Keratinocyte (primary cell): ENCODE data around the gene ZEB2. TPM values are rescaled to one million over a fixed set of nuclear protein-coding genes. Genes with fewer than 3 reads are reported as not detected.

ENCODE experiments used
- DNase-seq: peaks from one replicate; pipeline ENCODE4 v3.0.0-alpha.2; 2011; ENCODE audit warnings: low read depth, missing footprints, low spot score
- FAIRE-seq: peaks from 2 replicates; lab custom pipeline; 2011; peaks lifted over from hg19 to GRCh38; lab: Jason Lieb, UNC
- H2AFZ ChIP-seq: 2 replicates; pipeline ENCODE4 v1.6.0; 2012; ENCODE audit warnings: low read length, control low read depth, inconsistent platforms; ENCODE audit not compliant: control insufficient read depth
- H3K27ac ChIP-seq: 2 replicates; pipeline ENCODE4 v1.5.1; 2011; ENCODE audit warnings: low read length; ENCODE audit not compliant: control insufficient read depth, insufficient read depth
- H3K27me3 ChIP-seq: 3 replicates; pipeline ENCODE4 v1.6.0; 2011; ENCODE audit warnings: low read length; ENCODE audit not compliant: control insufficient read depth, insufficient read depth; ENCODE audit errors: extremely low read depth
- H3K36me3 ChIP-seq, 2 experiments: 2 replicates in 1 of 2; 3 replicates in 1 of 2; pipeline ENCODE4 v1.5.1; 2011; ENCODE audit warnings: low read length in 2 of 2, mild to moderate bottlenecking in 1 of 2; ENCODE audit not compliant: control insufficient read depth in 2 of 2, insufficient read depth in 2 of 2; ENCODE audit errors: extremely low read depth in 1 of 2
- H3K4me1 ChIP-seq: 3 replicates; pipeline ENCODE4 v1.5.1; 2011; ENCODE audit warnings: low read length; ENCODE audit not compliant: control insufficient read depth, insufficient read depth; ENCODE audit errors: extremely low read depth
- H3K4me2 ChIP-seq: 3 replicates; pipeline ENCODE4 v1.6.0; 2011; ENCODE audit warnings: low read depth, low read length; ENCODE audit not compliant: control insufficient read depth, insufficient read depth; ENCODE audit errors: extremely low read depth
- H3K4me3 ChIP-seq, 3 experiments: fragments of 200-600 bp in 1 of 3; sonication (generic) in 1 of 3; 2 replicates in 2 of 3; 3 replicates in 1 of 3; pipeline ENCODE4 v1.5.1; 2011 to 2016; ENCODE audit warnings: low read length in 3 of 3, mild to moderate bottlenecking in 3 of 3, control low read depth in 2 of 3, inconsistent platforms in 1 of 3, low read depth in 1 of 3, mixed read lengths in 1 of 3, mixed run types in 1 of 3, moderate library complexity in 1 of 3; ENCODE audit not compliant: control insufficient read depth in 2 of 3, insufficient read depth in 2 of 3; ENCODE audit errors: extremely low read depth in 1 of 3
- H3K79me2 ChIP-seq: 2 replicates; pipeline ENCODE4 v1.6.0; 2012; ENCODE audit warnings: low read length; ENCODE audit not compliant: control insufficient read depth, insufficient read depth
- H3K9ac ChIP-seq: 3 replicates; pipeline ENCODE4 v1.6.0; 2011; ENCODE audit warnings: low read length; ENCODE audit not compliant: control insufficient read depth, insufficient read depth; ENCODE audit errors: extremely low read depth
- H3K9me1 ChIP-seq: 3 replicates; pipeline ENCODE4 v1.6.0; 2011; ENCODE audit warnings: low read length; ENCODE audit not compliant: control insufficient read depth, insufficient read depth; ENCODE audit errors: extremely low read depth
- H3K9me3 ChIP-seq: 2 replicates; pipeline ENCODE4 v1.5.1; 2012; ENCODE audit warnings: low read depth, low read length; ENCODE audit not compliant: control insufficient read depth
- H4K20me1 ChIP-seq: 3 replicates; pipeline ENCODE4 v1.6.0; 2011; ENCODE audit warnings: low read length; ENCODE audit not compliant: control insufficient read depth, insufficient read depth; ENCODE audit errors: extremely low read depth
- CTCF ChIP-seq, 3 experiments: IDR thresholded peaks in 1 of 3; conservative IDR thresholded peaks in 1 of 3; optimal IDR thresholded peaks in 1 of 3; 2 replicates in 2 of 3; 3 replicates in 1 of 3; pipeline versions ENCODE3 to v1.5.1; 2011; ENCODE audit warnings: low read length in 3 of 3, mild to moderate bottlenecking in 3 of 3, moderate library complexity in 2 of 3, control low read depth in 1 of 3, inconsistent platforms in 1 of 3; ENCODE audit not compliant: insufficient read depth in 2 of 3; ENCODE audit errors: extremely low read depth in 1 of 3
- EZH2 ChIP-seq: IDR thresholded peaks from one replicate; pipeline ENCODE4 v1.6.1; 2012; ENCODE audit warnings: inconsistent platforms, mild to moderate bottlenecking, low read length, moderate library complexity
- dilution Hi-C: fragments of 300-500 bp; cut with MboI; formaldehyde crosslinking; loops from one replicate; pipeline ENCODE4 v1.7.0; 2020; ENCODE audit warnings: low sequenced_read_pairs; ENCODE audit not compliant: extremely low pct_ligation_motif_present
- polyA plus RNA-seq, 5 experiments: library from polyadenylated mRNA; depleted of rRNA in 3 of 5; stranded (reverse) in 3 of 5; stranded (forward) in 1 of 5; unstranded in 1 of 5; fragments of >200 nt; gene quantifications; 1 replicate in 1 of 5; 2 replicates in 3 of 5; 3 replicates in 1 of 5; pipeline versions ENCODE4 v1.2.1 to v1.2.3, GENCODE V29; 2011 to 2012; ENCODE audit warnings: missing spikeins in 2 of 5, low read depth in 1 of 5, low replicate concordance in 1 of 5

Gene ZEB2
- polyA plus RNA-seq, 1 donor (not counting 4 experiments of a cell fraction or from before 2014, with no cell fraction given), result 0.12 TPM

DNA sequence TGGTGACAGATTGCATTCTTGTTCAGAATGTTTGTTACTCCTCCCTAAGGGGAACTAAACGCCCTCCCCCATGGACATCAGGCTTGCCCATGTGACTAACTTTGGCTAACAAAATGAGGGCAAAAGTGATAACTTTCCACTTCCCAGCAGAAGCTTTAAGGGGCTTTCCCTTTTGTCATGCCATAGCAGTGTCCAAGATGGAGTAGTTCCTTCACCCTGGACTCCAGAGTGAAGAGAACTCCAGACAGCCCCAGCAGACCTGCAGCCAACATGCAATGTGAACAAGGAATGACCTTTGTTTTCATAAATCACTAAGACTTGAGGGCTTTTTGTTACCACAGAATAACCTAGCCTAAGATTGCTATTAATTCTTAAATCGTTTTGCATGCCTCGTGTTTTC, 163.5 kb downstream of the ZEB2 start:
- no peak overlapping the region for H3K4me2 ChIP-seq
- DNase-seq, result no peak
- no peaks in the 10 kb centered on the region for H4K20me1 ChIP-seq
- H3K4me3 ChIP-seq, result no peak overlapping the region
- no peak overlapping the region for H3K27ac ChIP-seq
- dilution Hi-C loops, result no loop called here
- TF ChIP-seq CTCF (optimal IDR thresholded peaks at IDR 0.05 in 1 of 3, IDR thresholded peaks at IDR 0.05 in 1 of 3, conservative IDR thresholded peaks at IDR 0.05 in 1 of 3; ENCODE audit: extremely low read depth in 1 of 3, insufficient read depth in 2 of 3, low read length in 3 of 3) (no peak), EZH2 (no peak)
- no peaks in the 10 kb centered on the region for H3K9me3 ChIP-seq
- H3K9ac ChIP-seq, result no peak overlapping the region
- H3K79me2 ChIP-seq, result no peaks in the 10 kb centered on the region
- FAIRE-seq, result no peak
- H3K9me1 ChIP-seq, result no peaks in the 10 kb centered on the region
- peaks cover 20% of the 10 kb centered on the region for H3K4me1 ChIP-seq
- no peaks in the 10 kb centered on the region for H3K27me3 ChIP-seq
- H2AFZ ChIP-seq, result no peak overlapping the region
- no peaks in the 10 kb centered on the region for H3K36me3 ChIP-seq

DNA sequence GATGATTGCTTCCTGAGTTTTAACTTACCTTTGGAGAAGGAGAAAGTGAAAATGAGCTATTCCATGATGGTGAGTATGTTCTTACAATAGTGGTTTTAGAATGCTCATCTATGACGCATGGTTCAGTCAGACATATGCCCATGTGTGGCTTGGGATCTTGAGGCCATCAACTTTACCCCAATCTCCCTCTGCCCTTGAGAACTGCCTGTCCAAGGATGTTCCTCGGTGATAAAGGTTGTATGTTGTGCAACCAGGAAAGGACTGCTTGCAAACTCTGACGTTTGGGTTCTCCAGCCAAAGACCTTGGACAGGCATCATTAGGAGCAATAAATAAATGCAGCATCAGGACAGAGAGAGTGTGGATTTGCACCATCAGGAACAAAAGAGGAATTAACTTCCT, 165.0 kb downstream of the ZEB2 start:
- no peaks in the 10 kb centered on the region for H3K79me2 ChIP-seq
- dilution Hi-C loops, result no loop called here
- no peaks in the 10 kb centered on the region for H4K20me1 ChIP-seq
- no peaks in the 10 kb centered on the region for H3K36me3 ChIP-seq
- FAIRE-seq (peak; percentile 5), DNase-seq (no peak)
- no peaks in the 10 kb centered on the region for H3K9me3 ChIP-seq
- no peaks in the 10 kb centered on the region for H3K27me3 ChIP-seq
- no peak overlapping the region for H3K4me2 ChIP-seq
- H3K9me1 ChIP-seq, result no peaks in the 10 kb centered on the region
- no peak overlapping the region for H3K4me3 ChIP-seq
- peaks cover 20% of the 10 kb centered on the region for H3K4me1 ChIP-seq
- H3K27ac ChIP-seq, result no peak overlapping the region
- H2AFZ ChIP-seq, result no peak overlapping the region
- no peak overlapping the region for H3K9ac ChIP-seq
- TF ChIP-seq EZH2 (no peak), CTCF (optimal IDR thresholded peaks at IDR 0.05 in 1 of 3, IDR thresholded peaks at IDR 0.05 in 1 of 3, conservative IDR thresholded peaks at IDR 0.05 in 1 of 3; ENCODE audit: extremely low read depth in 1 of 3, insufficient read depth in 2 of 3, low read length in 3 of 3) (no peak)
